Nephron (organoid): ENCODE data around the gene GLB1L3.
A peak's percentile ranks its signal among the peaks of the same experiment; 100 is the strongest.

Source experiments
- H3K27ac Mint-ChIP-seq, 3 experiments: 2 replicates each; pipeline ENCODE4 v1.8.0; 2020; ENCODE audit warnings: mixed read lengths in 3 of 3, mild to moderate bottlenecking in 2 of 3, moderate library complexity in 1 of 3
- H3K27me3 Mint-ChIP-seq: 2 replicates; pipeline ENCODE4 v1.8.0; 2021; ENCODE audit warnings: low read depth, mild to moderate bottlenecking, moderate library complexity, mixed read lengths
- H3K36me3 Mint-ChIP-seq: 2 replicates; pipeline ENCODE4 v1.8.0; 2020; ENCODE audit warnings: low read depth, mixed read lengths
- H3K4me1 Mint-ChIP-seq: 2 replicates; pipeline ENCODE4 v1.8.0; 2020; ENCODE audit warnings: mixed read lengths
- H3K4me3 Mint-ChIP-seq, 3 experiments: 2 replicates each; pipeline ENCODE4 v1.8.0; 2020; ENCODE audit warnings: mild to moderate bottlenecking in 3 of 3, mixed read lengths in 3 of 3, moderate library complexity in 2 of 3
- H3K9me3 Mint-ChIP-seq: 2 replicates; pipeline ENCODE4 v1.8.0; 2020; ENCODE audit warnings: mixed read lengths
- CTCF ChIP-seq, 3 experiments: fragments of 200-600 bp; sonication (generic); IDR thresholded peaks; one replicate each; pipeline ENCODE4 v1.5.0; 2021; ENCODE audit warnings: antibody characterized with exemption in 3 of 3; ENCODE audit not compliant: unreplicated experiment in 3 of 3

The GLB1L3 gene

GRCh38 chr11:134358165-134358855 is 82.1 kb downstream of the GLB1L3 start:
- Mint-ChIP-seq H3K36me3 (peaks cover 8% of the 10 kb centered on the region), H3K4me1 (peaks cover 15% of the 10 kb centered on the region), H3K9me3 (peaks cover 7% of the 10 kb centered on the region), H3K4me3 (no peak overlapping the region), H3K27me3 (peaks cover 29% of the 10 kb centered on the region), H3K27ac (no peak overlapping the region)
- TF ChIP-seq CTCF (IDR thresholded peaks at IDR 0.05; ENCODE audit: unreplicated experiment in 3 of 3), result no peak

GRCh38 chr11:134358856-134359490 is 82.8 kb downstream of the GLB1L3 start:
- Mint-ChIP-seq H3K4me1 (peaks cover 15% of the 10 kb centered on the region), H3K9me3 (peaks cover 5% of the 10 kb centered on the region), H3K27ac (no peak overlapping the region), H3K4me3 (no peak overlapping the region), H3K27me3 (peaks cover 32% of the 10 kb centered on the region), H3K36me3 (peaks cover 4% of the 10 kb centered on the region)
- TF ChIP-seq CTCF (IDR thresholded peaks at IDR 0.05; ENCODE audit: unreplicated experiment in 3 of 3), result no peak

- Mint-ChIP-seq H3K27ac (peak overlapping the region in 1 of 3 experiments; percentile 20), H3K4me1 (peaks cover 15% of the 10 kb centered on the region), H3K27me3 (peaks cover 32% of the 10 kb centered on the region), H3K4me3 (no peak overlapping the region), H3K36me3 (peaks cover 4% of the 10 kb centered on the region), H3K9me3 (peaks cover 5% of the 10 kb centered on the region)
- TF ChIP-seq CTCF (IDR thresholded peaks at IDR 0.05; ENCODE audit: unreplicated experiment in 3 of 3), result no peak
Observed at GRCh38 chr11:134359646-134360045, 83.5 kb downstream of the GLB1L3 start.

DNA sequence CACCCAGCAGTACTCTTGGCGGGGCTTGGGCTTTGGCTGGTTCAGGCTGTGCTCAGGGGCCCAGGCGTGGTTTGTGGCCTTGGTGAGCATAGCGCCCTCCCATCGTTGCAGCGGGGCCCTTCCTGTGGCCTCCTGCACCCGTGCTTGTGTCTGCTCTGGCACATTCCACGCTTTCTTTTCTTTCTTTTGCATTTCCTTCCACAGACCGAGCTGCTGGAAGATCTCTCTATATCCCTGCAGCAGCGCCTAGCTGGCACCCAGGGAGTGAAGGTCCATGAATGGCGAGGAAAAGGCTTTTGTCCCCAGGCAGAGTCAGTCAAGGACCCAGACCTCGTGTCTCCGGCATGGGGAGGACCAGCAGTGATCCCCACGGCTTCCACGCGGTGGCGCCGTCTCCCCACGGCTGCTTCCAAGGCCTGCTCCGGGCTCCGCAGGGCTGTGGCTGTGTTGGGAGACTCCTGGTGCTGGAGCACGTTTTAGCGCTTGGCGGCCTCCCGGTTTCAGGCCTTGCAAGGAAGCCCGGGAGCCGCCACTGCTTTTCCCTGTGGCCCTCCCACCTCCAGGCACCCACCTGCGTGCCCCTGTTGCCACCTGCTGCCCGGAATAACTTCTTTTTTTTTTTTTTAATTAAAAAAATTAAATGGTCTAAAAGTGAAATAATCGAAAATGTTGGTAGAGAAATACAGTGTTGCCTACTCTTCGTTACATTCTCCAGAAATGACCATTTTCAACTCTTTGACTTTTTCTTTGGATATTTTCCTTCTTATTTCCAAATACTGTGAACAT is 84.1 kb downstream of the GLB1L3 start:
- TF ChIP-seq CTCF (IDR thresholded peaks at IDR 0.05; ENCODE audit: unreplicated experiment in 3 of 3), result peak; percentile 96 to 98 (median 97)
- H3K27ac Mint-ChIP-seq, result peak overlapping the region in 1 of 3 experiments; percentile 20
- H3K36me3 Mint-ChIP-seq, result no peaks in the 10 kb centered on the region
- peaks cover 10% of the 10 kb centered on the region for H3K4me1 Mint-ChIP-seq
- H3K4me3 Mint-ChIP-seq, result no peak overlapping the region
- no peaks in the 10 kb centered on the region for H3K9me3 Mint-ChIP-seq
- peaks cover 32% of the 10 kb centered on the region for H3K27me3 Mint-ChIP-seq

DNA sequence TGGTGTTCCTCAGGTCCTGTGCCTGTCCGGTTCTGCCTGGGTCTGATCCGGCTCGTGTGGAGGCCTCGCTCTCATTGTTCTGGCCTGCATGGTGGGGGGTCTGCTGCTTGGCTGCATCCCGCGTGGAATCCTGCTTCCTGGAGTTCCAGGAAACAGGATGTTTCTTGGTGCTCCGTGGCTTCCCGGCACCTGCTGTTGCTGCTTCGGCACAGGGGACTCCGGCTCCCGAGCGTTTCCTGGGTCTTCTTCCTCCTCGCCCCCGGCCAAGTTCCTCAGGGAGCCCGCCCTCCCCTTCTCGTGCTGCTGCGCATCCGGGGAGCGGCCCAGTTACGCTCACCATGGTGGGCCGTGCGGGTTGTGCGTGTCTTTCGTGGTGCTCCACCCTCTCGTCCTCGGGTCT is 85.5 kb downstream of the GLB1L3 start:
- Mint-ChIP-seq H3K4me1 (peaks cover 14% of the 10 kb centered on the region), H3K4me3 (no peak overlapping the region), H3K9me3 (no peaks in the 10 kb centered on the region), H3K36me3 (no peaks in the 10 kb centered on the region), H3K27me3 (peaks cover 32% of the 10 kb centered on the region), H3K27ac (peak overlapping the region in 1 of 3 experiments; percentile 10)
- TF ChIP-seq CTCF (IDR thresholded peaks at IDR 0.05; ENCODE audit: unreplicated experiment in 3 of 3), result no peak
